ENCODE data around the gene NSMCE1. TPM values are rescaled to one million over a fixed set of nuclear protein-coding genes. Genes with fewer than 3 reads are reported as not detected.
A peak's percentile ranks its signal among the peaks of the same experiment; 100 is the strongest.
"Not testable (repeated sequence)": the region's sequence is repeated elsewhere in the genome, so short reads cannot be mapped to it uniquely, and the experiment has no call there.

Gene NSMCE1
- total and polyA plus RNA-seq, 2 donors (not counting 1 experiment from before 2014, with no cell fraction given), result 29.0 to 61.9 TPM

GRCh38 chr16:27248886-27249285 lies 19.7 kb downstream of the NSMCE1 start:
- H3K4me1 Mint-ChIP-seq, result peaks cover 43% of the 10 kb centered on the region
- H3K9me3 ChIP-seq (ENCODE audit: control extremely low read depth in 1 of 3, control insufficient read depth in 2 of 3, insufficient read depth in 1 of 3, low read length in 2 of 3); H3K9me3 Mint-ChIP-seq (ENCODE audit: insufficient read depth); DNase-seq; H2AFZ ChIP-seq (ENCODE audit: insufficient read depth, low read depth, low read length, poor library complexity, severe bottlenecking); H3K4me3 ChIP-seq (ENCODE audit: control extremely low read depth in 1 of 5, extremely low read depth in 1 of 5, insufficient read depth in 1 of 5, low read depth in 2 of 5, low read length in 4 of 5); H3K27ac Mint-ChIP-seq; H3K27me3 Mint-ChIP-seq; H3K36me3 ChIP-seq (replicated peaks in 1 of 2; ENCODE audit: control extremely low read depth in 1 of 2, control insufficient read depth in 1 of 2, extremely low read depth in 1 of 2, insufficient read depth in 2 of 2, low read length in 1 of 2); H3K4me3 Mint-ChIP-seq; intact Hi-C loops (cut with micrococcal nuclease); H4K20me1 ChIP-seq (ENCODE audit: control insufficient read depth, insufficient read depth, low read length, poor library complexity, severe bottlenecking); H3K9ac ChIP-seq (ENCODE audit: low read length); H3K4me2 ChIP-seq (replicated peaks; ENCODE audit: low read depth, low read length, poor library complexity, severe bottlenecking); H3K27me3 ChIP-seq (replicated peaks in 1 of 4; ENCODE audit: control extremely low read depth in 1 of 4, control insufficient read depth in 3 of 4, insufficient read depth in 4 of 4, low read length in 3 of 4); H3K27ac ChIP-seq (ENCODE audit: low read length in 2 of 2); ATAC-seq (ENCODE audit: low read depth): not testable (repeated sequence)
- 60% methylated on average over 1 of the region's 4 CpGs for WGBS (ENCODE audit: insufficient coverage)
- peaks cover 83% of the 10 kb centered on the region for H3K79me2 ChIP-seq (ENCODE audit: control insufficient read depth, insufficient read depth, low read length)
- H3K4me1 ChIP-seq (ENCODE audit: control insufficient read depth in 2 of 2, insufficient read depth in 2 of 2, low read length in 2 of 2), result peaks cover 13 to 26% of the 10 kb centered on the region in 2 donors
- POLR2A ChIA-PET, result interaction anchor here (0.6 to 0.7 kb wide), 2 partner anchors 25 to 53 kb away, joined by 4 to 6 read pairs; no protein-coding TSS in a partner anchor
- CTCF ChIA-PET, result interaction anchor here (1.1 to 4.6 kb wide), 3 partner anchors 14 to 69 kb away, joined by 3 to 18 read pairs (median 3); no protein-coding TSS in a partner anchor

- no peak overlapping the region for H3K27ac Mint-ChIP-seq
- no peak for TF ChIP-seq EZH2 (IDR thresholded peaks at IDR 0.05; ENCODE audit: borderline replicate concordance, insufficient read depth, low read depth, low read length, poor library complexity, severe bottlenecking)
- no peak for TF ChIP-seq CTCF (IDR thresholded peaks at IDR 0.05)
- intact Hi-C loops (cut with micrococcal nuclease), result no loop called here
- Histone ChIP-seq H3K4me3 (ENCODE audit: control extremely low read depth in 1 of 5, extremely low read depth in 1 of 5, insufficient read depth in 1 of 5, low read depth in 2 of 5, low read length in 4 of 5) (no peak overlapping the region), H3K4me2 (replicated peaks; ENCODE audit: low read depth, low read length, poor library complexity, severe bottlenecking) (no peak overlapping the region), H3K36me3 (replicated peaks in 1 of 2; ENCODE audit: control extremely low read depth in 1 of 2, control insufficient read depth in 1 of 2, extremely low read depth in 1 of 2, insufficient read depth in 2 of 2, low read length in 1 of 2) (peaks cover 0 to 2% of the 10 kb centered on the region in 2 experiments), H3K9ac (ENCODE audit: low read length) (no peak overlapping the region), H3K27ac (ENCODE audit: low read length in 2 of 2) (no peak overlapping the region), H3K79me2 (ENCODE audit: control insufficient read depth, insufficient read depth, low read length) (peaks cover 82% of the 10 kb centered on the region), H3K4me1 (ENCODE audit: control insufficient read depth in 2 of 2, insufficient read depth in 2 of 2, low read length in 2 of 2) (peaks cover 19 to 26% of the 10 kb centered on the region in 2 donors), H4K20me1 (ENCODE audit: control insufficient read depth, insufficient read depth, low read length, poor library complexity, severe bottlenecking) (no peaks in the 10 kb centered on the region), H3K27me3 (replicated peaks in 1 of 4; ENCODE audit: control extremely low read depth in 1 of 4, control insufficient read depth in 3 of 4, insufficient read depth in 4 of 4, low read length in 3 of 4) (no peaks in the 10 kb centered on the region), H3K9me3 (ENCODE audit: control extremely low read depth in 1 of 3, control insufficient read depth in 2 of 3, insufficient read depth in 1 of 3, low read length in 2 of 3) (peaks cover 0 to 7% (median 0%) of the 10 kb centered on the region in 3 donors), H2AFZ (ENCODE audit: insufficient read depth, low read depth, low read length, poor library complexity, severe bottlenecking) (no peak overlapping the region)
- POLR2A ChIA-PET, result interaction anchor here (0.7 kb wide), 2 partner anchors 26 to 71 kb away, joined by 6 to 7 read pairs; no protein-coding TSS in a partner anchor
- H3K9me3 Mint-ChIP-seq (ENCODE audit: insufficient read depth), result peaks cover 2% of the 10 kb centered on the region
- DNase-seq, result no peak
- H3K4me1 Mint-ChIP-seq, result peaks cover 41% of the 10 kb centered on the region
- ATAC-seq (ENCODE audit: low read depth), result no peak
- no peaks in the 10 kb centered on the region for H3K27me3 Mint-ChIP-seq
- CTCF ChIA-PET, result interaction anchor here (1.1 to 4.6 kb wide), 2 partner anchors 13 to 68 kb away, joined by 3 to 18 read pairs; no protein-coding TSS in a partner anchor
- WGBS (ENCODE audit: insufficient coverage), result no CpG with 5 or more reads among the region's 2 CpGs
- H3K4me3 Mint-ChIP-seq, result no peak overlapping the region
These were observed 20.5 kb downstream of the NSMCE1 start for GRCh38 chr16:27248036-27248435.

- DNase-seq; H2AFZ ChIP-seq (ENCODE audit: insufficient read depth, low read depth, low read length, poor library complexity, severe bottlenecking); intact Hi-C loops (cut with micrococcal nuclease); H3K27me3 ChIP-seq (replicated peaks in 1 of 4; ENCODE audit: control extremely low read depth in 1 of 4, control insufficient read depth in 3 of 4, insufficient read depth in 4 of 4, low read length in 3 of 4); H3K9me3 Mint-ChIP-seq (ENCODE audit: insufficient read depth); H3K9me3 ChIP-seq (ENCODE audit: control extremely low read depth in 1 of 3, control insufficient read depth in 2 of 3, insufficient read depth in 1 of 3, low read length in 2 of 3); H3K27me3 Mint-ChIP-seq; H3K4me3 ChIP-seq (ENCODE audit: control extremely low read depth in 1 of 5, extremely low read depth in 1 of 5, insufficient read depth in 1 of 5, low read depth in 2 of 5, low read length in 4 of 5); H3K9ac ChIP-seq (ENCODE audit: low read length); H3K36me3 ChIP-seq (replicated peaks in 1 of 2; ENCODE audit: control extremely low read depth in 1 of 2, control insufficient read depth in 1 of 2, extremely low read depth in 1 of 2, insufficient read depth in 2 of 2, low read length in 1 of 2); ATAC-seq (ENCODE audit: low read depth); CTCF ChIA-PET; H3K4me3 Mint-ChIP-seq; H4K20me1 ChIP-seq (ENCODE audit: control insufficient read depth, insufficient read depth, low read length, poor library complexity, severe bottlenecking); H3K4me2 ChIP-seq (replicated peaks; ENCODE audit: low read depth, low read length, poor library complexity, severe bottlenecking): not testable (repeated sequence)
- 0% methylated on average over 1 of the region's 1 CpG for WGBS (ENCODE audit: insufficient coverage)
- Histone ChIP-seq H3K4me1 (ENCODE audit: control insufficient read depth in 2 of 2, insufficient read depth in 2 of 2, low read length in 2 of 2) (peaks cover 27 to 30% of the 10 kb centered on the region in 2 donors), H3K79me2 (ENCODE audit: control insufficient read depth, insufficient read depth, low read length) (peaks cover 72% of the 10 kb centered on the region), H3K27ac (ENCODE audit: low read length in 2 of 2) (peak overlapping the region in 1 of 2 donors; percentile 5)
- POLR2A ChIA-PET, result interaction anchor here (0.7 kb wide), 1 partner anchor 72 kb away, joined by 7 read pairs; no protein-coding TSS in a partner anchor
- peak overlapping the region; percentile 60 for H3K27ac Mint-ChIP-seq
- peaks cover 48% of the 10 kb centered on the region for H3K4me1 Mint-ChIP-seq
These were observed 21.5 kb downstream of the NSMCE1 start for GRCh38 chr16:27247076-27247475.

Data from B cell (primary cell).